HUES64 (cell line): ENCODE data around the gene DHX9. TPM values are rescaled to one million over a fixed set of nuclear protein-coding genes. Genes with fewer than 3 reads are reported as not detected.
A peak's percentile ranks its signal among the peaks of the same experiment; 100 is the strongest.

Source experiments
- H3K27ac ChIP-seq: 2 replicates; pipeline ENCODE4 v1.7.0; 2013; ENCODE audit warnings: low read depth, low read length, inconsistent platforms
- H3K27me3 ChIP-seq: 2 replicates; pipeline ENCODE4 v1.6.1; 2013; ENCODE audit warnings: mild to moderate bottlenecking, low read length; ENCODE audit not compliant: insufficient read depth
- H3K36me3 ChIP-seq: 2 replicates; pipeline ENCODE4 v1.6.1; 2013; ENCODE audit warnings: mild to moderate bottlenecking, low read length; ENCODE audit not compliant: insufficient read depth
- H3K4me1 ChIP-seq: 2 replicates; pipeline ENCODE4 v1.6.1; 2013; ENCODE audit warnings: mild to moderate bottlenecking, low read length, moderate library complexity; ENCODE audit not compliant: insufficient read depth
- H3K4me3 ChIP-seq: 2 replicates; pipeline ENCODE4 v1.5.1; 2013; ENCODE audit warnings: mild to moderate bottlenecking, low read length, moderate library complexity
- H3K9ac ChIP-seq: 2 replicates; pipeline ENCODE4 v1.6.1; 2013; ENCODE audit warnings: mild to moderate bottlenecking, low read depth, low read length
- H3K9me3 ChIP-seq: 2 replicates; pipeline ENCODE4 v1.6.1; 2013; ENCODE audit warnings: low read depth, low read length; ENCODE audit not compliant: insufficient read depth
- WGBS: fragments of 150-250, 120-280 bp; methylation state at CpG from one replicate; pipeline ENCODE4 v1.1.7; 2013; ENCODE audit warnings: missing lambda C conversion rate; 5-methylcytosine and 5-hydroxymethylcytosine counted together
- polyA plus RNA-seq, 2 experiments: library from polyadenylated mRNA; stranded (reverse); fragments of 50-300 nt; gene quantifications; one replicate each; pipeline ENCODE4 v1.2.3, GENCODE V29; 2013

DHX9 gene
- polyA plus RNA-seq (2013, experiment 1 of 2), result 229 TPM
- 190 TPM for polyA plus RNA-seq (2013, experiment 2 of 2)

- WGBS, result under 1% methylated on average over 90 of the region's 92 CpGs
- H3K4me1 ChIP-seq, result peaks cover 20% of the 10 kb centered on the region
- peak within 1 kb of the TSS; percentile 100 for H3K9ac ChIP-seq
- H3K27me3 ChIP-seq, result no peaks in the 10 kb centered on the region
- no peaks in the 10 kb centered on the region for H3K9me3 ChIP-seq
- H3K27ac ChIP-seq, result peak within 1 kb of the TSS; percentile 100
- peak within 1 kb of the TSS; percentile 100 for H3K4me3 ChIP-seq
- peaks cover 36% of the 10 kb centered on the region for H3K36me3 ChIP-seq
These were observed at the start of gene DHX9 for GRCh38 chr1:182839209-182840066. Gene DHX9 (plus strand): TSS chr1:182839347. CDS start chr1:182842567, 3,220 bp downstream.

GRCh38 chr1:182791281-182792179 is 47.6 kb upstream of the DHX9 start:
- Histone ChIP-seq H3K36me3 (no peaks in the 10 kb centered on the region), H3K27ac (no peak overlapping the region), H3K4me1 (no peaks in the 10 kb centered on the region; the same call in 1 of the 2 replicates), H3K9me3 (no peaks in the 10 kb centered on the region), H3K9ac (no peak overlapping the region), H3K27me3 (peaks cover 57% of the 10 kb centered on the region), H3K4me3 (no peak overlapping the region)
- 73% methylated on average over 6 of the region's 8 CpGs for WGBS

DNA sequence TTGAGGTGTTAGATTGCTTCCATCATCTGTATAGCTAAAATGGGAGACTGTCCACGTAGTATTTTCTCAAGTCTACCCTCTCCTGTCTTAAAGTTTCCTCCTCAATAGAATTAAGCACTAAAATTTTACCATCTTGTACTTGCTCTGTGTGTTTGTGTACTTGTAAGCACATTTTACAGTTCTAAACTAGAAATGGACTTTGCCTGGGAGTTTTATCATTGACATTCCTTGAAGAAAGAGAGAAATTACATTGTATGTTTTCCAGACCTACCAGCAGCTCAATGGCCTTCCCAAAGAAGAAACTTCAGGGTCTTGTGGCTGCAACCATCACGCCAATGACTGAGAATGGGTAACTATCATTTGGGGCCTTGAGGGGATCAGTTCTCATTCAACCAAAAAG is 45.1 kb upstream of the DHX9 start:
- Histone ChIP-seq H3K9me3 (no peaks in the 10 kb centered on the region), H3K27ac (no peak overlapping the region), H3K9ac (no peak overlapping the region), H3K4me1 (no peaks in the 10 kb centered on the region; the same call in 1 of the 2 replicates), H3K4me3 (no peak overlapping the region), H3K36me3 (no peaks in the 10 kb centered on the region), H3K27me3 (peaks cover 34% of the 10 kb centered on the region)
- 88% methylated on average over 2 of the region's 2 CpGs for WGBS

GRCh38 chr1:182794676-182795201 is 44.4 kb upstream of the DHX9 start:
- 90% methylated on average over 3 of the region's 3 CpGs for WGBS
- H3K27ac ChIP-seq, result no peak overlapping the region
- no peaks in the 10 kb centered on the region for H3K36me3 ChIP-seq
- no peaks in the 10 kb centered on the region; the same call in 1 of the 2 replicates for H3K4me1 ChIP-seq
- no peaks in the 10 kb centered on the region for H3K9me3 ChIP-seq
- H3K27me3 ChIP-seq, result peaks cover 27% of the 10 kb centered on the region
- no peak overlapping the region for H3K4me3 ChIP-seq
- H3K9ac ChIP-seq, result no peak overlapping the region

GRCh38 chr1:182795563-182796228 is 43.5 kb upstream of the DHX9 start:
- Histone ChIP-seq H3K9ac (no peak overlapping the region), H3K4me1 (no peaks in the 10 kb centered on the region; the same call in 1 of the 2 replicates), H3K36me3 (no peaks in the 10 kb centered on the region), H3K27ac (no peak overlapping the region), H3K4me3 (no peak overlapping the region), H3K9me3 (no peaks in the 10 kb centered on the region), H3K27me3 (peaks cover 18% of the 10 kb centered on the region)
- WGBS, result 89% methylated on average over 8 of the region's 8 CpGs

DNA sequence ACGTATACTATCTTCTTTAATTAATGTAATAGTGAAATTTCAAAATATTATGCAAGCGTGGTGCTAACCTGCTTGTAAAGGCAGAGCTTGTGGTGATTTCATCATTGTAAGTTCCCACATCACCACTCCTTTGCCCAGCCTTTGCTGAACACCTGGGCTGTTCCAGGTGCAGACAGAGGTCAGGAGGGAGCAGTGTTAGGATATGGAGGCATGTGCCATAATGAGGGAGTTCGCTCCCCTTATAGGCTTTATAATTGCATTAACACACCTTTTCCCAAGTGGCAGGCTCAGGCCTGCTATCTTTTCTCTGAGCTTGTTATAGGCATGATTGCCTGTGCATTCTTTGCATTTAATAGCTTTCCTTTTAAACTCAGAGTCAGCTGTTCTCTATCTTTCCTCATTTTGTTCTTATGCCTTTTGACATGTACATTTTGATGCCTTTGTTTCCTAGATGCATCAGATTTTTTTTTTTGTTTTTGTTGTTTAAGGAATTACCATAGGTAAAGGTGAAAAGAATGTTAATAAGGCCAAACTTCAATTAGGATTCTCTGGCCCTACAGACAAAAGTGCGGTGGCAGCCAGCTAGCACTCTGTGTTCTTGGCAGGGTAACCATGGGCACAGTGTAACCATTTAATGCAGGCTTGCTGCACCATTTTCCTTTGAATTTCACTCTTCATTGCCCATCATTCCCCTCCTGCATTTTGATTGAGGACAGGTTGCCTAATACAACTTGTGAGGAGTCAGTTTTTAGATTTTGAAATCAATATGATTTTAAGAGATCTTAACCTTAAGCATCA is 36.9 kb upstream of the DHX9 start:
- Histone ChIP-seq H3K27ac (no peak overlapping the region), H3K9me3 (no peaks in the 10 kb centered on the region), H3K4me1 (0 out of 2 replicates have a peak, but pooled peaks cover 6% of the 10 kb centered on the region), H3K9ac (no peak overlapping the region), H3K36me3 (no peaks in the 10 kb centered on the region), H3K27me3 (no peaks in the 10 kb centered on the region), H3K4me3 (no peak overlapping the region)
- WGBS, result 65% methylated on average over 2 of the region's 4 CpGs

- no peak overlapping the region for H3K9ac ChIP-seq
- 0 out of 2 replicates have a peak, but pooled peaks cover 6% of the 10 kb centered on the region for H3K4me1 ChIP-seq
- 86% methylated on average over 1 of the region's 1 CpG for whole genome bisulfite sequencing
- no peak overlapping the region for H3K4me3 ChIP-seq
- no peaks in the 10 kb centered on the region for H3K9me3 ChIP-seq
- no peak overlapping the region for H3K27ac ChIP-seq
- H3K27me3 ChIP-seq, result no peaks in the 10 kb centered on the region
- no peaks in the 10 kb centered on the region for H3K36me3 ChIP-seq
These were observed 35.3 kb upstream of the DHX9 start for GRCh38 chr1:182803846-182804245.

DNA sequence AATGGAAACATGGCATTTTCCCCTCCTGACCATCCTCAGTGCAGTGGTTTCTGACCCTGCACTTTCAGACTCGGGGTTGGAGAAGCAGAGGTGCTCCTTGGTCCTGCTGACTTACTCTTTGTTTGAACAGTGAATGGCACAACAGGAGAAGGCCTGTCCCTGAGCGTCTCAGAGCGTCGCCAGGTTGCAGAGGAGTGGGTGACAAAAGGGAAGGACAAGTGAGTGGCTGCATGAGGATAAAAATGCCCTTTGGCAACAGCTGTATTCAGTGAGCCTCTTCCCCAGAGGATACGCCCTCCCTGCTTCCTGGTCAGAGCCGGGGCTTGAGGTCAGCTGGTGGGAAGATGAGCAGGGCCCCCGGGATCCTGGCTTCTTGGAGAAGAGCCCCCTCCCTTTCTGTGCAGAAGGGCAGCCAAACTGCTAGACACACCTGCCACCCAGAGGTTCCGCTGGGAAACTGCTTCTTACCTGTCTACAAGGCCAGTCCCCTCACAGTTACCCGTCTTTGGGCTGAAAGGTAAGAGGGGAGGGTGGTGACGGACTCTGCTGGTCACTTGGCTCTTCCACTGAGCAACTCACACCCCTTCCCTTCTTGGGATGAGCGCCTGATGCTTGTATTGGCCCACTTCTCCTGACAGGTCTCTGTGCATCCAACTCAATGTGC is 33.0 kb upstream of the DHX9 start:
- Histone ChIP-seq H3K36me3 (no peaks in the 10 kb centered on the region), H3K9me3 (no peaks in the 10 kb centered on the region), H3K4me1 (0 out of 2 replicates have a peak, but pooled peaks cover 6% of the 10 kb centered on the region), H3K4me3 (no peak overlapping the region), H3K9ac (no peak overlapping the region), H3K27me3 (no peaks in the 10 kb centered on the region), H3K27ac (no peak overlapping the region)
- WGBS, result 52% methylated on average over 11 of the region's 11 CpGs

DNA sequence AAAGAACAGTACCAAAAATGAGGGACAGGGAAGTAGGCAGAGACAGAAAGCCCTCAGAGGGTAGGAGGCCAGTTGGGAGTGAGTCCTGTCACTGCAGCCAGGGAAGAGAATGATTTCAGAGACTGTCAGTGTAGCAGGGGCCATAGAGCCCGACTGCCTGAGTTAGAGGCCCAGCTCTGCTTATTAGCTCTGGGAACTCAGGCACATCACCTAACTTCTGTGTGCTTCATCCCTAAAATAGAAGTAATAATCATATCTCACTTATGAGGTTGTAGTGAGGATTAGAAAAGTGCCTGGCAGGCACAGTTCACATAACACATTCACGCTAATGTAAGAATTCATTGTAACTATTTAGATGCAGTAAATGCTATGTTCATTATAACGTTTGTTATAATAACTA is 31.2 kb upstream of the DHX9 start:
- no peak overlapping the region for H3K27ac ChIP-seq
- 100% methylated on average over 2 of the region's 3 CpGs for WGBS
- H3K4me3 ChIP-seq, result no peak overlapping the region
- H3K4me1 ChIP-seq, result 0 out of 2 replicates have a peak, but pooled peaks cover 2% of the 10 kb centered on the region
- no peaks in the 10 kb centered on the region for H3K36me3 ChIP-seq
- H3K9ac ChIP-seq, result no peak overlapping the region
- no peaks in the 10 kb centered on the region for H3K27me3 ChIP-seq
- no peaks in the 10 kb centered on the region for H3K9me3 ChIP-seq
